Measurements from ENCODE around the gene RAMP3.

The RAMP3 gene

GRCh38 chr7:45181286-45181960, 23.8 kb downstream of the RAMP3 start:
- DNase-seq = no peak

DNA sequence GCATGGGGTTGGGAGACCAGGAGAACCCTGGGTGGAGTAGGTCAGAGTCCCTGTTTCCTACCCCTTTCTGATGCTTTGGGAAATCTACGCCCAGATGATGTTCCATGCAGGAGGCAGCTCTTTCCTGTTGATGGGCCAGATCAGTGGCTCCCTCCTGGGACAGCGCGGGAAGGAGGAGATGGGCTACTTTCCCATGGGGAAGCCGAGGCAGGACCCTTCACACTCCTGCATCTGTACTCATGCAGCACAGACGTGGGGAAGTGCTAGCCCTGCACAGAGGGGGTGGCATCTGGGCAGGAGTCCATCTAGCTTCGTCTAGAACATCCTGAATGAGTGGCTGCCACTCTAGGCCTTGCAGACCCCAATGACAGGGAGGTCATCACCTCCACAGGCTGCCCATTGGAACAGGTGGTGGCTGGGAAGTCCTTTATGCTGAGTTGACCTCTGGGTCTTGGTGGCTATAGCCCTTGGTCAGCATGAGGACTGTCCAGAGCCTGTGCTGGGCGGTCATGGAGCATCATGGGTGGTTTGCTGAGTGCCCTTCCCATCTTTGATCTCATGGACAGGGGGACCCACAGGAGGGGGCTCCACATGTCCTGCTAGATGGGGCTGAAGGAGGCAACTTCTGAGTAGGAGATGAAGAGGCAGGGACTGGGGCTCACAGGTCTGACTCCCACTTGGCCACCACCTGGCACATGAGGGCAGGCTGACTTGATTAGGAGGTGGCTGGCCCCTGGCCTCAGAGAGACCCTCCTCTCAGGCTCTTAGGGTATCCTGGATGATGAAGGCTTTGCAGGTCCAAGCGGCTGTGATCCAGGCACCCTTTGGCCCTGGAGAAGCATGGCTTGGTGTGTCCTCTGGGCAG, 24.6 kb downstream of the RAMP3 start:
- no peak for DNase-seq

- no peak for DNase-seq
These were observed 25.5 kb downstream of the RAMP3 start for GRCh38 chr7:45182856-45183710.

DNA sequence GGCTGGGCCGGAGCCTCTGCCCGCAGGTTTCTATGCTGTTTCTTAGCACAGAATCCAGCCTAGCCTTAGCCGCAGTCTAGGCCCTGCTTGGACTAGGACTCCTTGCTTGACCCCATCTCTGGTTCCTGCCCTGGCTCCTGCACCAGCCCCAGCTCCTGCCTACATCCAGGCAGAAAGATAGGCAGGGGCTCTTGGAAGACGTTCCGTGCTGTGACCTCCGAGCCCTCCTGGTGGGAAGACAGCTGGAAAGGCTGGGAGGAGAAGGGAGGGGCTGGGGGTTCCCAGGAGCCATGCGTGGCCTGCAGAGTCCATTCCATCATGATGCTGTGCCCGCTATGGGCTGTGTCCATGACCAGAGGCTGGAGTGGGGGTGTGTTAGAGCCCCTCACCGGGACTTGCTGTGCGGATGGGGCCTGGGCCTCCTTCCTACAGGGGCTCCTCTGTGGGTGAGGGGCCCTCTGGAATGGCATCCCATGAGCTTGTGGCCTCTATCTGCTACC, 26.2 kb downstream of the RAMP3 start:
- DNase-seq = no peak

GRCh38 chr7:45184326-45185027, 26.9 kb downstream of the RAMP3 start:
- no peak for DNase-seq

DNA sequence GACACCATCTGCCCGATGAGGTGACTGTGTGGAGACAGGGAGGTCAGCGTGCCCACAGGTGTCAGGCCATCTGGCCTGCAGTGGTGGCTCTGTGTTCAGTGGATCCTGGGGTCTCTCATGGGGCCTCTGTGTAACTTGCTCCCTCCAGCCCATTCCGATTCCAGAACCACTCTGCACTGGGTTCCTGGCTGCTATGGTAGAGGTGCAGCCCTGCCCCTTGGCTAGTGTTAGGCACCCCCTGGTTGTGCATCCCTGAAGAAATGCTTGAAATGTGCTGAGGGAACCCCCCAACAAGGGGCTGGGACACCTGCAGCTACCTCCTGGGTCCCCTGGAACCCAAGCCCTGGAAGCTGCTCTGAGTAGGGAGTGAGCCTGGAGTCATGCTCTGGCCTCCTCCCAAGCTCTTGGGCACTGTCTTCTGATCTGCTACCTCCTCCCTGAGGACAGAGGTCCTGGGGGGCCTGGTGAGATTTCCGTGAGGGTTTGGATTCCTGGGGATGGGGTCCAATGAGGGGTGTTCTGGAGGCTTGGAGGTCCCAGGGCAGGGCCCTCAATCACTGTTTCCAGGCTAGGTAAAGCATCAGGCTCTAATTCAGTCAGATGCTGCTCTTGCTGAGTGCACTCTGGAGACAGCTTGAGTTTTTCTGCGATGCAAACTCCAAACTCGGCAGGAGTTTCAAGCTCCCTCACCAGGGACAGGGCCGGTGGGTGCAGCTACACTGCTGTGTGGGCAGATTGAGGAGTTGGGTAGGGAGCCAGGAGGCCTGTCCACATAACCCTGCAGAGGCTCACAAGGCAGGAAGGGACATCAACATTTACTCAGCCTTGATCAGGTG, 27.7 kb downstream of the RAMP3 start:
- DNase-seq = no peak

GRCh38 chr7:45185864-45186250, 28.3 kb downstream of the RAMP3 start:
- no peak for DNase-seq

- no peak for DNase-seq
These were observed 28.7 kb downstream of the RAMP3 start for GRCh38 chr7:45186261-45186813.

GRCh38 chr7:45187089-45187945, 29.7 kb downstream of the RAMP3 start:
- no peak for DNase-seq

- no peak for DNase-seq
These were observed 30.4 kb downstream of the RAMP3 start for GRCh38 chr7:45187946-45188411.

- no peak for DNase-seq
These were observed 31.1 kb downstream of the RAMP3 start for GRCh38 chr7:45188736-45189135.

DNA sequence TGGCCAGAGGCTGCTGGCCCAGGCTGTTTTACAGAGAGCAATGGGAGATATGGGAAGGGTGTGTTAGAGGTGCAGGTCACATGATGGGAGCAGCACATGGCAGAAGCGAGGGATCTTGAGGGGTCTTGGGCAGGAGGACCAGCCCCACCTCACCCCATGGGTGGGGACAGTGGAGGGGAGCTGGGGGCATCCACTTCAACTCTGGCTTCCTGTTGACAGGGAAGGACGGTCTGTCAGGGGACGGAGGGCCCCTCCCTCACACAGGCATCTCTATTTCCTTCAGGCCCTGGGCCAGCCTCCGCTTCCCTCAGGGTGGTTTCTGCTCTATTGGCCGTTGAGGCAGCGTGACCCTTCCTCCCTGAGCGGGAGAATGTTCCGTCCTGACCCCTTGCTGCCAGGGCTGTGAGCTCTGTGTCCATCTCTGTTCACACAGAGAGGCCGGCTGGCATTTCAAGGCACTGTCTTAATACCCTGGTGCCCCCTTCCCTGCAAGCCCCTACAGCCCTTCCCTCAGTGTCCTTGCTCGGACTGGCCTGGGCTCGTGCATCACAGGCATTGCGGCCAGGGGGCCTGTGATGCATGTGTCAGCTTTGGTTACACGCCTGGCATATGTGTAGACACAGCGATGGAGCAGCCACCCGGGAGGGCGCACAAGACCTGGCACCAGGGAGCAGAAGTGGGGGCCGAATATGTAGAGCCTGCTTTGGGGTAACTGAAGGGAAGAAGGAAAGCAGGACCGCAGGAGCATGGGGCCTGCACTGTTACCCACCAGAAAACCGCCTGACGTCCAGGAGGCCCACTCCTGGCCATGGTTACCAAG, 31.8 kb downstream of the RAMP3 start:
- no peak for DNase-seq

- DNase-seq = no peak
These were observed 33.0 kb downstream of the RAMP3 start for GRCh38 chr7:45190406-45191165.

GRCh38 chr7:45191396-45191795, 33.8 kb downstream of the RAMP3 start:
- no peak for DNase-seq

DNA sequence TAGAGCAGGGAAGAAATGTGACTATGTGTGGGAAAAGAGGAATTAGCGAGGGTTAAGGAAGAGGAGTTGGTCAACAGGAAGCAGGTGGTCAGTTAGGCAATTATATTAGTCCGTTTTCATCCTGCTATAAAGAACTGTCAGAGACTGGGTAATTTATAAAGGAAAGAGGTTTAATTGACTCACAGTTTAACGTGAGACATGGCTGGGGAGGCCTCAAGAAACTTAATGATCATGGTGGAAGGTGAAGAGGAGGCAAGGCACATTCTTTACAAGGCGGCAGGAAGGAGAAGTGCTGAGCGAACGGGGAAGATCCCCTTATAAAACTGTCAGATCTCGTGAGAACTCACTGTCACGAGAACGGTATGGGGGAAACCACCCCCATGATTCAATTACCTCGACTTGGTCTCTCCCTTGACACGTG, 35.0 kb downstream of the RAMP3 start:
- no peak for DNase-seq

GRCh38 chr7:45193828-45194227, 36.2 kb downstream of the RAMP3 start:
- DNase-seq = no peak

- no peak for DNase-seq
These were observed 38.8 kb downstream of the RAMP3 start for GRCh38 chr7:45196374-45196773.

GRCh38 chr7:45197461-45197860, 39.9 kb downstream of the RAMP3 start:
- no peak for DNase-seq

Measured in stimulated activated naive CD4-positive, alpha-beta T cell (primary cell).